ENCODE measurements around the gene FAM181B.

The FAM181B gene

GRCh38 chr11:82732734-82733443 is 775 bp downstream of the FAM181B start:
- Histone ChIP-seq H3K27ac (ENCODE audit: low read depth in 2 of 2, low read length in 2 of 2) (no peak overlapping the region), H3K36me3 (ENCODE audit: control insufficient read depth in 2 of 2, insufficient read depth in 2 of 2, low read length in 2 of 2) (no peaks in the 10 kb centered on the region), H3K4me1 (ENCODE audit: control insufficient read depth in 2 of 2, insufficient read depth in 2 of 2, low read length in 2 of 2) (peaks cover 0 to 4% of the 10 kb centered on the region in 2 donors), H3K9me3 (ENCODE audit: control insufficient read depth in 2 of 2, low read length in 2 of 2) (no peaks in the 10 kb centered on the region), H3K27me3 (ENCODE audit: control insufficient read depth in 2 of 2, insufficient read depth in 2 of 2, low read length in 2 of 2) (peaks cover 21 to 36% of the 10 kb centered on the region in 2 donors), H3K4me3 (ENCODE audit: low read length in 2 of 2) (peak overlapping the region; percentile 57 to 67), H3K9ac (ENCODE audit: low read depth in 1 of 2, low read length in 2 of 2) (no peak overlapping the region)

GRCh38 chr11:82732348-82732733 is 1.3 kb downstream of the FAM181B start:
- H3K4me3 ChIP-seq (ENCODE audit: low read length in 2 of 2), result no peak overlapping the region
- no peaks in the 10 kb centered on the region for H3K9me3 ChIP-seq (ENCODE audit: control insufficient read depth in 2 of 2, low read length in 2 of 2)
- H3K27me3 ChIP-seq (ENCODE audit: control insufficient read depth in 2 of 2, insufficient read depth in 2 of 2, low read length in 2 of 2), result peaks cover 21 to 33% of the 10 kb centered on the region in 2 donors
- H3K36me3 ChIP-seq (ENCODE audit: control insufficient read depth in 2 of 2, insufficient read depth in 2 of 2, low read length in 2 of 2), result no peaks in the 10 kb centered on the region
- no peak overlapping the region for H3K27ac ChIP-seq (ENCODE audit: low read depth in 2 of 2, low read length in 2 of 2)
- H3K4me1 ChIP-seq (ENCODE audit: control insufficient read depth in 2 of 2, insufficient read depth in 2 of 2, low read length in 2 of 2), result peaks cover 0 to 4% of the 10 kb centered on the region in 2 donors
- H3K9ac ChIP-seq (ENCODE audit: low read depth in 1 of 2, low read length in 2 of 2), result no peak overlapping the region

- Histone ChIP-seq H3K9me3 (ENCODE audit: control insufficient read depth in 2 of 2, low read length in 2 of 2) (no peaks in the 10 kb centered on the region), H3K27me3 (ENCODE audit: control insufficient read depth in 2 of 2, insufficient read depth in 2 of 2, low read length in 2 of 2) (peaks cover 21 to 33% of the 10 kb centered on the region in 2 donors), H3K4me3 (ENCODE audit: low read length in 2 of 2) (peak overlapping the region in 1 of 2 donors; percentile 6), H3K27ac (ENCODE audit: low read depth in 2 of 2, low read length in 2 of 2) (no peak overlapping the region), H3K4me1 (ENCODE audit: control insufficient read depth in 2 of 2, insufficient read depth in 2 of 2, low read length in 2 of 2) (peaks cover 0 to 4% of the 10 kb centered on the region in 2 donors), H3K9ac (ENCODE audit: low read depth in 1 of 2, low read length in 2 of 2) (no peak overlapping the region), H3K36me3 (ENCODE audit: control insufficient read depth in 2 of 2, insufficient read depth in 2 of 2, low read length in 2 of 2) (no peaks in the 10 kb centered on the region)
These were observed 1.9 kb downstream of the FAM181B start for GRCh38 chr11:82731691-82732277.

- H3K9ac ChIP-seq (ENCODE audit: low read depth in 1 of 2, low read length in 2 of 2), result no peak overlapping the region
- H3K4me1 ChIP-seq (ENCODE audit: control insufficient read depth in 2 of 2, insufficient read depth in 2 of 2, low read length in 2 of 2), result peaks cover 0 to 4% of the 10 kb centered on the region in 2 donors
- no peaks in the 10 kb centered on the region for H3K9me3 ChIP-seq (ENCODE audit: control insufficient read depth in 2 of 2, low read length in 2 of 2)
- H3K27me3 ChIP-seq (ENCODE audit: control insufficient read depth in 2 of 2, insufficient read depth in 2 of 2, low read length in 2 of 2), result peaks cover 21 to 33% of the 10 kb centered on the region in 2 donors
- H3K27ac ChIP-seq (ENCODE audit: low read depth in 2 of 2, low read length in 2 of 2), result no peak overlapping the region
- no peak overlapping the region for H3K4me3 ChIP-seq (ENCODE audit: low read length in 2 of 2)
- no peaks in the 10 kb centered on the region for H3K36me3 ChIP-seq (ENCODE audit: control insufficient read depth in 2 of 2, insufficient read depth in 2 of 2, low read length in 2 of 2)
These were observed 2.9 kb downstream of the FAM181B start for GRCh38 chr11:82730754-82731153.

GRCh38 chr11:82730286-82730685 is 3.4 kb downstream of the FAM181B start:
- H3K27ac ChIP-seq (ENCODE audit: low read depth in 2 of 2, low read length in 2 of 2), result no peak overlapping the region
- H3K9me3 ChIP-seq (ENCODE audit: control insufficient read depth in 2 of 2, low read length in 2 of 2), result no peaks in the 10 kb centered on the region
- H3K9ac ChIP-seq (ENCODE audit: low read depth in 1 of 2, low read length in 2 of 2), result no peak overlapping the region
- peaks cover 0 to 4% of the 10 kb centered on the region in 2 donors for H3K4me1 ChIP-seq (ENCODE audit: control insufficient read depth in 2 of 2, insufficient read depth in 2 of 2, low read length in 2 of 2)
- H3K36me3 ChIP-seq (ENCODE audit: control insufficient read depth in 2 of 2, insufficient read depth in 2 of 2, low read length in 2 of 2), result no peaks in the 10 kb centered on the region
- peaks cover 21 to 33% of the 10 kb centered on the region in 2 donors for H3K27me3 ChIP-seq (ENCODE audit: control insufficient read depth in 2 of 2, insufficient read depth in 2 of 2, low read length in 2 of 2)
- H3K4me3 ChIP-seq (ENCODE audit: low read length in 2 of 2), result no peak overlapping the region

- no peaks in the 10 kb centered on the region for H3K9me3 ChIP-seq (ENCODE audit: control insufficient read depth in 2 of 2, low read length in 2 of 2)
- H3K27me3 ChIP-seq (ENCODE audit: control insufficient read depth in 2 of 2, insufficient read depth in 2 of 2, low read length in 2 of 2), result peaks cover 0 to 3% of the 10 kb centered on the region in 2 donors
- no peak overlapping the region for H3K4me3 ChIP-seq (ENCODE audit: low read length in 2 of 2)
- H3K36me3 ChIP-seq (ENCODE audit: control insufficient read depth in 2 of 2, insufficient read depth in 2 of 2, low read length in 2 of 2), result no peaks in the 10 kb centered on the region
- no peaks in the 10 kb centered on the region for H3K4me1 ChIP-seq (ENCODE audit: control insufficient read depth in 2 of 2, insufficient read depth in 2 of 2, low read length in 2 of 2)
- H3K27ac ChIP-seq (ENCODE audit: low read depth in 2 of 2, low read length in 2 of 2), result no peak overlapping the region
- H3K9ac ChIP-seq (ENCODE audit: low read depth in 1 of 2, low read length in 2 of 2), result no peak overlapping the region
These were observed 9.6 kb downstream of the FAM181B start for GRCh38 chr11:82724026-82724425.

GRCh38 chr11:82722231-82722630 is 11.4 kb downstream of the FAM181B start:
- no peaks in the 10 kb centered on the region for H3K27me3 ChIP-seq (ENCODE audit: control insufficient read depth in 2 of 2, insufficient read depth in 2 of 2, low read length in 2 of 2)
- no peaks in the 10 kb centered on the region for H3K36me3 ChIP-seq (ENCODE audit: control insufficient read depth in 2 of 2, insufficient read depth in 2 of 2, low read length in 2 of 2)
- H3K9ac ChIP-seq (ENCODE audit: low read depth in 1 of 2, low read length in 2 of 2), result no peak overlapping the region
- H3K4me3 ChIP-seq (ENCODE audit: low read length in 2 of 2), result no peak overlapping the region
- no peaks in the 10 kb centered on the region for H3K4me1 ChIP-seq (ENCODE audit: control insufficient read depth in 2 of 2, insufficient read depth in 2 of 2, low read length in 2 of 2)
- H3K9me3 ChIP-seq (ENCODE audit: control insufficient read depth in 2 of 2, low read length in 2 of 2), result no peaks in the 10 kb centered on the region
- no peak overlapping the region for H3K27ac ChIP-seq (ENCODE audit: low read depth in 2 of 2, low read length in 2 of 2)

- Histone ChIP-seq H3K27ac (ENCODE audit: low read depth in 2 of 2, low read length in 2 of 2) (no peak overlapping the region), H3K9me3 (ENCODE audit: control insufficient read depth in 2 of 2, low read length in 2 of 2) (no peaks in the 10 kb centered on the region), H3K27me3 (ENCODE audit: control insufficient read depth in 2 of 2, insufficient read depth in 2 of 2, low read length in 2 of 2) (no peaks in the 10 kb centered on the region), H3K4me1 (ENCODE audit: control insufficient read depth in 2 of 2, insufficient read depth in 2 of 2, low read length in 2 of 2) (no peaks in the 10 kb centered on the region), H3K9ac (ENCODE audit: low read depth in 1 of 2, low read length in 2 of 2) (no peak overlapping the region), H3K4me3 (ENCODE audit: low read length in 2 of 2) (no peak overlapping the region), H3K36me3 (ENCODE audit: control insufficient read depth in 2 of 2, insufficient read depth in 2 of 2, low read length in 2 of 2) (no peaks in the 10 kb centered on the region)
These were observed 13.2 kb downstream of the FAM181B start for GRCh38 chr11:82720267-82721065.

- Histone ChIP-seq H3K9me3 (ENCODE audit: control insufficient read depth in 2 of 2, low read length in 2 of 2) (no peaks in the 10 kb centered on the region), H3K9ac (ENCODE audit: low read depth in 1 of 2, low read length in 2 of 2) (no peak overlapping the region), H3K27ac (ENCODE audit: low read depth in 2 of 2, low read length in 2 of 2) (no peak overlapping the region), H3K4me1 (ENCODE audit: control insufficient read depth in 2 of 2, insufficient read depth in 2 of 2, low read length in 2 of 2) (no peaks in the 10 kb centered on the region), H3K4me3 (ENCODE audit: low read length in 2 of 2) (no peak overlapping the region), H3K27me3 (ENCODE audit: control insufficient read depth in 2 of 2, insufficient read depth in 2 of 2, low read length in 2 of 2) (no peaks in the 10 kb centered on the region), H3K36me3 (ENCODE audit: control insufficient read depth in 2 of 2, insufficient read depth in 2 of 2, low read length in 2 of 2) (no peaks in the 10 kb centered on the region)
These were observed 14.1 kb downstream of the FAM181B start for GRCh38 chr11:82719361-82720105.

Measured in mucosa of rectum (tissue), 2 donors.